Mesenchymal stem cell (in vitro differentiated cells and primary cell): ENCODE data around the gene FXYD5.
A peak's percentile ranks its signal among the peaks of the same experiment; 100 is the strongest.

Experiments used
- DNase-seq: peaks from one replicate; pipeline ENCODE4 v3.0.0-alpha.2; 2013
- H2AFZ ChIP-seq: one replicate; pipeline ENCODE4 v1.6.1; 2013; ENCODE audit warnings: low read depth, mild to moderate bottlenecking, control low read depth, inconsistent platforms, low read length, moderate library complexity
- H2AK5ac ChIP-seq: 2 replicates; pipeline ENCODE4 v1.6.1; 2013; ENCODE audit warnings: low read length, moderate library complexity, mild to moderate bottlenecking, inconsistent platforms; ENCODE audit not compliant: severe bottlenecking
- H2BK120ac ChIP-seq: one replicate; pipeline ENCODE4 v1.6.1; 2013; ENCODE audit warnings: low read depth, mild to moderate bottlenecking, inconsistent platforms, low read length, moderate library complexity
- H2BK12ac ChIP-seq, 2 experiments: one replicate each; pipeline ENCODE4 v1.6.1; 2013; ENCODE audit warnings: inconsistent platforms in 2 of 2, low read length in 2 of 2, mild to moderate bottlenecking in 2 of 2, moderate library complexity in 2 of 2, control low read depth in 1 of 2
- H2BK15ac ChIP-seq: one replicate; pipeline ENCODE4 v1.6.1; 2013; ENCODE audit warnings: mild to moderate bottlenecking, low read depth, inconsistent platforms; ENCODE audit not compliant: poor library complexity, severe bottlenecking
- H2BK5ac ChIP-seq: 2 replicates; pipeline ENCODE4 v1.6.1; 2013; ENCODE audit warnings: low read depth, mild to moderate bottlenecking, low read length, control low read depth, inconsistent platforms; ENCODE audit not compliant: poor library complexity, severe bottlenecking
- H3K14ac ChIP-seq, 2 experiments: one replicate each; pipeline ENCODE4 v1.6.1; 2013; ENCODE audit warnings: inconsistent platforms in 2 of 2, low read length in 2 of 2, control low read depth in 1 of 2, mild to moderate bottlenecking in 1 of 2, moderate library complexity in 1 of 2
- H3K18ac ChIP-seq, 2 experiments: one replicate each; pipeline ENCODE4 v1.6.1; 2013; ENCODE audit warnings: inconsistent platforms in 2 of 2, low read length in 2 of 2, control low read depth in 1 of 2, low read depth in 1 of 2, mild to moderate bottlenecking in 1 of 2
- H3K23ac ChIP-seq, 2 experiments: one replicate each; pipeline ENCODE4 v1.6.1; 2013; ENCODE audit warnings: inconsistent platforms in 2 of 2, low read length in 2 of 2, mild to moderate bottlenecking in 2 of 2, moderate library complexity in 2 of 2, control low read depth in 1 of 2
- H3K27ac ChIP-seq: 2 replicates; pipeline ENCODE4 v1.5.1; 2013; ENCODE audit warnings: mild to moderate bottlenecking, moderate library complexity, low read length, control low read depth, inconsistent platforms; ENCODE audit not compliant: poor library complexity, severe bottlenecking
- H3K27me3 ChIP-seq, 2 experiments: 2 replicates each; pipeline versions ENCODE4 v1.6.1 to v1.7.0; 2013; ENCODE audit warnings: low read length in 2 of 2, mild to moderate bottlenecking in 2 of 2, moderate library complexity in 2 of 2, control low read depth in 1 of 2, inconsistent platforms in 1 of 2; ENCODE audit not compliant: control insufficient read depth in 1 of 2, insufficient read depth in 1 of 2
- H3K36me3 ChIP-seq, 2 experiments: 2 replicates each; pipeline versions ENCODE4 v1.6.1 to v1.7.0; 2013; ENCODE audit warnings: low read length in 2 of 2, control low read depth in 1 of 2, inconsistent platforms in 1 of 2, low read depth in 1 of 2, mild to moderate bottlenecking in 1 of 2; ENCODE audit not compliant: insufficient read depth in 2 of 2, control insufficient read depth in 1 of 2
- H3K4ac ChIP-seq, 2 experiments: one replicate each; pipeline ENCODE4 v1.6.1; 2013; ENCODE audit warnings: inconsistent platforms in 2 of 2, low read length in 2 of 2, mild to moderate bottlenecking in 2 of 2, moderate library complexity in 2 of 2, control low read depth in 1 of 2, low read depth in 1 of 2
- H3K4me1 ChIP-seq: 2 replicates; pipeline ENCODE4 v1.6.1; 2013; ENCODE audit warnings: low read depth, low read length, control low read depth; ENCODE audit not compliant: control insufficient read depth, insufficient read depth
- H3K4me2 ChIP-seq: 2 replicates; pipeline ENCODE4 v1.6.1; 2013; ENCODE audit warnings: low read length, mild to moderate bottlenecking, inconsistent platforms; ENCODE audit not compliant: poor library complexity, severe bottlenecking
- H3K4me3 ChIP-seq, 2 experiments: 2 replicates each; pipeline versions ENCODE4 v1.5.1 to v1.7.0; 2013; ENCODE audit warnings: low read length in 2 of 2, mild to moderate bottlenecking in 2 of 2, control low read depth in 1 of 2, low read depth in 1 of 2; ENCODE audit not compliant: insufficient read depth in 1 of 2
- H3K79me1 ChIP-seq: replicated peaks from 2 replicates; pipeline ENCODE4 v1.6.1; 2013; ENCODE audit warnings: mild to moderate bottlenecking, control low read depth, low read length, inconsistent platforms; ENCODE audit not compliant: poor library complexity, severe bottlenecking
- H3K9ac ChIP-seq: 2 replicates; pipeline ENCODE4 v1.7.0; 2013; ENCODE audit warnings: mild to moderate bottlenecking, low read length, moderate library complexity
- H3K9me3 ChIP-seq: 2 replicates; pipeline ENCODE4 v1.7.0; 2013; ENCODE audit warnings: mild to moderate bottlenecking, low read length; ENCODE audit not compliant: control insufficient read depth
- H4K8ac ChIP-seq: one replicate; pipeline ENCODE4 v1.6.1; 2013; ENCODE audit warnings: inconsistent platforms, mild to moderate bottlenecking, low read length, moderate library complexity
- H4K91ac ChIP-seq: one replicate; pipeline ENCODE4 v1.6.1; 2013; ENCODE audit warnings: mild to moderate bottlenecking, low read length, inconsistent platforms
- WGBS: methylation state at CpG from one replicate; pipeline ENCODE4 v1.1.7; 2013; ENCODE audit warnings: mixed read lengths; 5-methylcytosine and 5-hydroxymethylcytosine counted together

FXYD5 gene

GRCh38 chr19:35167251-35168119, 12.9 kb downstream of the FXYD5 start:
- no peak overlapping the region for H3K23ac ChIP-seq
- no peak overlapping the region for H3K9ac ChIP-seq
- H2BK120ac ChIP-seq, result no peak overlapping the region
- H3K36me3 ChIP-seq, result peaks cover 31 to 83% of the 10 kb centered on the region in 2 experiments
- H3K4me2 ChIP-seq, result no peak overlapping the region
- no peak overlapping the region for H3K18ac ChIP-seq
- H2AK5ac ChIP-seq, result peak overlapping the region; percentile 2
- no peak overlapping the region for H2AFZ ChIP-seq
- DNase-seq, result no peak
- no peak overlapping the region for H2BK15ac ChIP-seq
- H3K14ac ChIP-seq, result no peak overlapping the region
- H3K4ac ChIP-seq, result no peak overlapping the region
- H3K27ac ChIP-seq, result peak overlapping the region; percentile 51
- H4K91ac ChIP-seq, result no peak overlapping the region
- peaks cover 2% of the 10 kb centered on the region for H3K79me1 ChIP-seq
- H2BK5ac ChIP-seq, result no peak overlapping the region
- H3K4me3 ChIP-seq, result no peak overlapping the region
- H3K4me1 ChIP-seq, result peaks cover 19% of the 10 kb centered on the region
- H4K8ac ChIP-seq, result no peak overlapping the region
- WGBS, result 89% methylated on average over 3 of the region's 5 CpGs
- H3K9me3 ChIP-seq, result peaks cover 44% of the 10 kb centered on the region
- no peaks in the 10 kb centered on the region for H3K27me3 ChIP-seq
- H2BK12ac ChIP-seq, result no peak overlapping the region

- Histone ChIP-seq H3K9ac (no peak overlapping the region), H3K27me3 (no peaks in the 10 kb centered on the region), H4K91ac (no peak overlapping the region), H3K23ac (no peak overlapping the region), H3K18ac (no peak overlapping the region), H3K4me1 (peaks cover 17% of the 10 kb centered on the region), H3K36me3 (peaks cover 34 to 76% of the 10 kb centered on the region in 2 experiments), H2AFZ (no peak overlapping the region), H3K27ac (no peak overlapping the region), H3K79me1 (peaks cover 2% of the 10 kb centered on the region), H2BK5ac (no peak overlapping the region), H3K4me2 (no peak overlapping the region), H2BK15ac (no peak overlapping the region), H2AK5ac (peak overlapping the region; percentile 3), H3K9me3 (peaks cover 37% of the 10 kb centered on the region), H4K8ac (no peak overlapping the region), H3K4me3 (no peak overlapping the region), H2BK120ac (no peak overlapping the region), H3K14ac (no peak overlapping the region), H2BK12ac (no peak overlapping the region), H3K4ac (no peak overlapping the region)
- DNase-seq, result no peak
- 83% methylated on average over 2 of the region's 3 CpGs for WGBS
Observed at GRCh38 chr19:35168196-35168595, 13.7 kb downstream of the FXYD5 start.

- WGBS, result 91% methylated on average over 16 of the region's 18 CpGs
- Histone ChIP-seq H3K9me3 (peaks cover 29% of the 10 kb centered on the region), H3K36me3 (peaks cover 28 to 63% of the 10 kb centered on the region in 2 experiments), H2BK120ac (no peak overlapping the region), H4K91ac (no peak overlapping the region), H3K4me3 (no peak overlapping the region), H3K23ac (no peak overlapping the region), H3K4ac (no peak overlapping the region), H3K9ac (no peak overlapping the region), H4K8ac (no peak overlapping the region), H3K27ac (no peak overlapping the region), H3K27me3 (no peaks in the 10 kb centered on the region), H3K79me1 (peaks cover 2% of the 10 kb centered on the region), H3K4me2 (no peak overlapping the region), H2AK5ac (peak overlapping the region; percentile 49), H3K14ac (no peak overlapping the region), H2BK5ac (no peak overlapping the region), H2BK15ac (no peak overlapping the region), H3K18ac (no peak overlapping the region), H3K4me1 (peaks cover 12% of the 10 kb centered on the region), H2BK12ac (no peak overlapping the region), H2AFZ (no peak overlapping the region)
- DNase-seq, result no peak
Observed at GRCh38 chr19:35169221-35169995, 14.9 kb downstream of the FXYD5 start.
